Natural killer cell (primary cell): ENCODE data around the gene CFAP52. TPM values are rescaled to one million over a fixed set of nuclear protein-coding genes. Genes with fewer than 3 reads are reported as not detected.

Experiments used
- ATAC-seq, 3 donors: fragments of 150-1000 bp in 2 of 3; fragments of 200-7000 bp in 1 of 3; cut with Tn5 transposase; 1 replicate in 1 of 3; 2 replicates in 2 of 3; pipeline ENCODE4 v1.10.0; 2021; ENCODE audit warnings: mild to moderate bottlenecking in 2 of 3, moderate library complexity in 2 of 3
- DNase-seq, 2 donors: peaks; one replicate each; pipeline versions ENCODE4 v3.0.0 to v3.0.0-alpha.2; 2013 to 2021; ENCODE audit warnings: mixed read lengths in 1 of 2
- H3K27ac ChIP-seq: one replicate; pipeline ENCODE4 v1.5.1; 2013; ENCODE audit warnings: mild to moderate bottlenecking, low read length
- H3K27me3 ChIP-seq: one replicate; pipeline ENCODE4 v1.6.1; 2013; ENCODE audit warnings: low read length; ENCODE audit not compliant: control insufficient read depth, insufficient read depth
- H3K36me3 ChIP-seq: one replicate; pipeline ENCODE4 v1.6.1; 2013; ENCODE audit warnings: low read length; ENCODE audit not compliant: control insufficient read depth, insufficient read depth
- H3K4me1 ChIP-seq: one replicate; pipeline ENCODE4 v1.6.1; 2013; ENCODE audit warnings: low read length; ENCODE audit not compliant: control insufficient read depth, insufficient read depth
- H3K4me3 ChIP-seq: one replicate; pipeline ENCODE4 v1.5.1; 2013; ENCODE audit warnings: low read length
- H3K9me3 ChIP-seq: one replicate; pipeline ENCODE4 v1.6.1; 2013; ENCODE audit warnings: low read length; ENCODE audit not compliant: control insufficient read depth, insufficient read depth
- H3K27ac Mint-ChIP-seq, 2 donors: one replicate each; pipeline ENCODE4 v1.8.0; 2022; ENCODE audit warnings: mild to moderate bottlenecking in 2 of 2, mixed read lengths in 2 of 2, moderate library complexity in 1 of 2
- H3K27me3 Mint-ChIP-seq, 2 donors: one replicate each; pipeline ENCODE4 v1.8.0; 2022; ENCODE audit warnings: low read depth in 2 of 2, mixed read lengths in 2 of 2
- H3K36me3 Mint-ChIP-seq: one replicate; pipeline ENCODE4 v1.8.0; 2022; ENCODE audit warnings: mixed read lengths
- H3K4me1 Mint-ChIP-seq, 2 donors: one replicate each; pipeline ENCODE4 v1.8.0; 2022; ENCODE audit warnings: mixed read lengths in 2 of 2
- H3K4me3 Mint-ChIP-seq: one replicate; pipeline ENCODE4 v1.8.0; 2022; ENCODE audit warnings: mild to moderate bottlenecking, moderate library complexity, mixed read lengths
- H3K9me3 Mint-ChIP-seq, 2 donors: one replicate each; pipeline ENCODE4 v1.8.0; 2022; ENCODE audit warnings: mixed read lengths in 2 of 2
- WGBS: methylation state at CpG from one replicate; pipeline ENCODE4 v1.1.7; 2013; ENCODE audit warnings: missing lambda C conversion rate; ENCODE audit not compliant: insufficient coverage; 5-methylcytosine and 5-hydroxymethylcytosine counted together
- intact Hi-C: fragments of 100-400 bp; cut with micrococcal nuclease; formaldehyde crosslinking; loops from one replicate; pipeline ENCODE4 v1.14.2; 2022
- total RNA-seq, 4 donors: library from RNA; stranded (reverse); fragments of 120-200 nt in 1 of 4; gene quantifications; one replicate each; pipeline versions ENCODE4 v1.2.3 to v1.2.4, GENCODE V29; 2013 to 2022
- TF ChIP-seq, protein P1 (sequence below): fragments of 200-600 bp; IDR thresholded peaks from one replicate; pipeline ENCODE4 v1.8.0; 2022; ENCODE audit warnings: antibody characterized with exemption

The CFAP52 gene
- total RNA-seq, 3 donors from 2014 or later (not counting 1 experiment from before 2014, with no cell fraction given): not detected

- TF ChIP-seq, protein P1, sequence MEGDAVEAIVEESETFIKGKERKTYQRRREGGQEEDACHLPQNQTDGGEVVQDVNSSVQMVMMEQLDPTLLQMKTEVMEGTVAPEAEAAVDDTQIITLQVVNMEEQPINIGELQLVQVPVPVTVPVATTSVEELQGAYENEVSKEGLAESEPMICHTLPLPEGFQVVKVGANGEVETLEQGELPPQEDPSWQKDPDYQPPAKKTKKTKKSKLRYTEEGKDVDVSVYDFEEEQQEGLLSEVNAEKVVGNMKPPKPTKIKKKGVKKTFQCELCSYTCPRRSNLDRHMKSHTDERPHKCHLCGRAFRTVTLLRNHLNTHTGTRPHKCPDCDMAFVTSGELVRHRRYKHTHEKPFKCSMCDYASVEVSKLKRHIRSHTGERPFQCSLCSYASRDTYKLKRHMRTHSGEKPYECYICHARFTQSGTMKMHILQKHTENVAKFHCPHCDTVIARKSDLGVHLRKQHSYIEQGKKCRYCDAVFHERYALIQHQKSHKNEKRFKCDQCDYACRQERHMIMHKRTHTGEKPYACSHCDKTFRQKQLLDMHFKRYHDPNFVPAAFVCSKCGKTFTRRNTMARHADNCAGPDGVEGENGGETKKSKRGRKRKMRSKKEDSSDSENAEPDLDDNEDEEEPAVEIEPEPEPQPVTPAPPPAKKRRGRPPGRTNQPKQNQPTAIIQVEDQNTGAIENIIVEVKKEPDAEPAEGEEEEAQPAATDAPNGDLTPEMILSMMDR: no peak
- Mint-ChIP-seq H3K27me3 (no peaks in the 10 kb centered on the region), H3K4me1 (peaks cover 25 to 27% of the 10 kb centered on the region in 2 donors), H3K9me3 (no peaks in the 10 kb centered on the region), H3K4me3 (no peak overlapping the region), H3K36me3 (no peaks in the 10 kb centered on the region), H3K27ac (peak overlapping the region; percentile 14 to 31)
- Histone ChIP-seq H3K9me3 (no peaks in the 10 kb centered on the region), H3K4me1 (no peaks in the 10 kb centered on the region), H3K36me3 (no peaks in the 10 kb centered on the region), H3K27ac (no peak overlapping the region), H3K4me3 (no peak overlapping the region), H3K27me3 (no peaks in the 10 kb centered on the region)
- WGBS: 50% methylated on average over 2 of the region's 2 CpGs
- intact Hi-C loops: no loop called here
- ATAC-seq (no peak), DNase-seq (no peak)
Observed at GRCh38 chr17:9531034-9531433, 45.4 kb upstream of the CFAP52 start.

- H3K27me3 Mint-ChIP-seq: no peaks in the 10 kb centered on the region
- no peaks in the 10 kb centered on the region for H3K36me3 Mint-ChIP-seq
- ATAC-seq: no peak
- peaks cover 25 to 27% of the 10 kb centered on the region in 2 donors for H3K4me1 Mint-ChIP-seq
- H3K9me3 ChIP-seq: no peaks in the 10 kb centered on the region
- no peaks in the 10 kb centered on the region for H3K27me3 ChIP-seq
- intact Hi-C loops: no loop called here
- no peak overlapping the region for H3K27ac ChIP-seq
- no peak overlapping the region for H3K4me3 Mint-ChIP-seq
- H3K36me3 ChIP-seq: no peaks in the 10 kb centered on the region
- 100% methylated on average over 1 of the region's 3 CpGs for WGBS
- H3K27ac Mint-ChIP-seq: no peak overlapping the region
- no peak for DNase-seq
- no peaks in the 10 kb centered on the region for H3K4me1 ChIP-seq
- TF ChIP-seq, protein P1: no peak
- H3K9me3 Mint-ChIP-seq: no peaks in the 10 kb centered on the region
- H3K4me3 ChIP-seq: no peak overlapping the region
Observed at GRCh38 chr17:9532715-9533114, 43.7 kb upstream of the CFAP52 start.

DNA sequence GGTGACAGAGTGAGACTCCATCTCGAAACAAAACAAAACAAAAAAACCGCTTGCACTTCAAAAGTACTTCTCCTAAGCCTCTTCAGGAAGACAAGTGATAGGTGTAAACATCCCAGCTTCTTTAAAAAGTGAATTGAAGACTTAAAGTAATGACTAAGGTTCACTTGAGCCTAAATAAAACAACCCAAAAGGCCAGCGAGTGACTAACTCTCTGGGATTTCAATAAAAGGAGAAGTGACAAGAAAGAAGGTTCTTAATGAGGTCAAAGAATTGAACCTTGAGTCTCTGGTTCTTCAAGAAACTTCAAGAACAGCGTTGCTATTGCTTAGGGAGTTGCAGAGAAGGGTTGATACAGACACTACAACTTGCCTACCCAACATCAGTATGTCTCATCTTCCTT lies 43.0 kb upstream of the CFAP52 start:
- Histone ChIP-seq H3K4me1 (no peaks in the 10 kb centered on the region), H3K9me3 (no peaks in the 10 kb centered on the region), H3K27me3 (no peaks in the 10 kb centered on the region), H3K27ac (no peak overlapping the region), H3K36me3 (no peaks in the 10 kb centered on the region), H3K4me3 (no peak overlapping the region)
- no peaks in the 10 kb centered on the region for H3K27me3 Mint-ChIP-seq
- TF ChIP-seq, protein P1: no peak
- no peak for DNase-seq
- H3K27ac Mint-ChIP-seq: peak overlapping the region in 1 of 2 donors; percentile 16
- H3K4me3 Mint-ChIP-seq: no peak overlapping the region
- no peaks in the 10 kb centered on the region for H3K9me3 Mint-ChIP-seq
- H3K36me3 Mint-ChIP-seq: no peaks in the 10 kb centered on the region
- 92% methylated on average over 4 of the region's 4 CpGs for WGBS
- ATAC-seq: no peak
- intact Hi-C loops: no loop called here
- peaks cover 24 to 26% of the 10 kb centered on the region in 2 donors for H3K4me1 Mint-ChIP-seq

- Histone ChIP-seq H3K4me1 (no peaks in the 10 kb centered on the region), H3K4me3 (no peak overlapping the region), H3K27me3 (no peaks in the 10 kb centered on the region), H3K9me3 (no peaks in the 10 kb centered on the region), H3K27ac (no peak overlapping the region), H3K36me3 (peaks cover 5% of the 10 kb centered on the region)
- TF ChIP-seq, protein P1: no peak
- ATAC-seq (no peak), DNase-seq (no peak)
- H3K4me3 Mint-ChIP-seq: no peak overlapping the region
- intact Hi-C loops: no loop called here
- peaks cover 25 to 32% of the 10 kb centered on the region in 2 donors for H3K4me1 Mint-ChIP-seq
- WGBS: 98% methylated on average over 8 of the region's 8 CpGs
- H3K27me3 Mint-ChIP-seq: no peaks in the 10 kb centered on the region
- peaks cover 10% of the 10 kb centered on the region for H3K36me3 Mint-ChIP-seq
- no peak overlapping the region for H3K27ac Mint-ChIP-seq
- H3K9me3 Mint-ChIP-seq: no peaks in the 10 kb centered on the region
Observed at GRCh38 chr17:9536061-9536460, 40.4 kb upstream of the CFAP52 start.
